Muscle of leg (tissue), 11 donors: ENCODE measurements around the gene CLEC3A. TPM values are rescaled to one million over a fixed set of nuclear protein-coding genes. Genes with fewer than 3 reads are reported as not detected.
"Not testable (repeated sequence)": the region's sequence is repeated elsewhere in the genome, so short reads cannot be mapped to it uniquely, and the experiment has no call there.

ENCODE experiments used
- DNase-seq: peaks from one replicate; pipeline ENCODE4 v3.0.0; 2013
- H3K27ac ChIP-seq: one replicate; pipeline ENCODE4 v1.5.1; 2013; ENCODE audit warnings: mild to moderate bottlenecking, low read length, control low read depth
- H3K27me3 ChIP-seq: one replicate; pipeline ENCODE4 v1.6.1; 2013; ENCODE audit warnings: low read length; ENCODE audit not compliant: control insufficient read depth, insufficient read depth
- H3K36me3 ChIP-seq: one replicate; pipeline ENCODE4 v1.6.1; 2013; ENCODE audit warnings: low read length; ENCODE audit not compliant: control insufficient read depth, insufficient read depth
- H3K4me1 ChIP-seq: one replicate; pipeline ENCODE4 v1.6.1; 2013; ENCODE audit warnings: low read length; ENCODE audit not compliant: control insufficient read depth, insufficient read depth
- H3K4me3 ChIP-seq: one replicate; pipeline ENCODE4 v1.5.1; 2013; ENCODE audit warnings: low read length, control low read depth
- H3K9me3 ChIP-seq: replicated peaks from 2 replicates; pipeline ENCODE4 v1.6.1; 2013; ENCODE audit warnings: low read depth, low read length; ENCODE audit not compliant: control insufficient read depth
- WGBS: methylation state at CpG from one replicate; pipeline ENCODE4 v1.1.5; 2013; ENCODE audit warnings: missing lambda C conversion rate; ENCODE audit not compliant: insufficient coverage; 5-methylcytosine and 5-hydroxymethylcytosine counted together
- polyA plus RNA-seq, 8 donors: library from polyadenylated mRNA; unstranded; fragments of 120-200 nt; gene quantifications; one replicate each; pipeline versions ENCODE4 v1.2.1 to v1.2.3, GENCODE V29; 2013; ENCODE audit warnings: inconsistent platforms in 1 of 8, low replicate concordance in 1 of 8; ENCODE audit not compliant: insufficient read length in 8 of 8, insufficient read depth in 1 of 8
- total RNA-seq: library from RNA; stranded (reverse); fragments of 120-200 nt; gene quantifications from one replicate; pipeline ENCODE4 v1.2.4, GENCODE V29; 2013

The CLEC3A gene
- total and polyA plus RNA-seq, 9 donors, result 0.10 TPM; not detected in 8

- WGBS, result no CpG with 5 or more reads among the region's 1 CpG
- no peaks in the 10 kb centered on the region for H3K27me3 ChIP-seq
- no peaks in the 10 kb centered on the region for H3K36me3 ChIP-seq
- no peaks in the 10 kb centered on the region for H3K4me1 ChIP-seq
- DNase-seq, result no peak
- no peak overlapping the region for H3K4me3 ChIP-seq
- no peak overlapping the region for H3K27ac ChIP-seq
- no peaks in the 10 kb centered on the region for H3K9me3 ChIP-seq
Observed at GRCh38 chr16:78025631-78026030, 3.3 kb downstream of the CLEC3A start.

- Histone ChIP-seq H3K4me1 (no peaks in the 10 kb centered on the region), H3K4me3 (no peak overlapping the region), H3K27ac (no peak overlapping the region), H3K9me3 (no peaks in the 10 kb centered on the region), H3K27me3 (no peaks in the 10 kb centered on the region), H3K36me3 (no peaks in the 10 kb centered on the region)
- DNase-seq, result no peak
- 100% methylated on average over 1 of the region's 3 CpGs for WGBS
Observed at GRCh38 chr16:78028018-78028417, 5.7 kb downstream of the CLEC3A start.

GRCh38 chr16:78034530-78034929 lies 12.2 kb downstream of the CLEC3A start:
- WGBS, result no CpG with 5 or more reads among the region's 2 CpGs
- H3K4me3 ChIP-seq, result no peak overlapping the region
- H3K27ac ChIP-seq, result no peak overlapping the region
- no peak for DNase-seq
- H3K9me3 ChIP-seq, result no peaks in the 10 kb centered on the region
- no peaks in the 10 kb centered on the region for H3K36me3 ChIP-seq
- H3K27me3 ChIP-seq, result no peaks in the 10 kb centered on the region
- no peaks in the 10 kb centered on the region for H3K4me1 ChIP-seq

GRCh38 chr16:78035012-78035411 lies 12.7 kb downstream of the CLEC3A start:
- Histone ChIP-seq H3K27ac (no peak overlapping the region), H3K4me1 (no peaks in the 10 kb centered on the region), H3K36me3 (no peaks in the 10 kb centered on the region), H3K9me3 (no peaks in the 10 kb centered on the region), H3K27me3 (no peaks in the 10 kb centered on the region), H3K4me3 (no peak overlapping the region)
- no CpG with 5 or more reads among the region's 2 CpGs for WGBS
- no peak for DNase-seq

GRCh38 chr16:78040396-78040795 lies 18.0 kb downstream of the CLEC3A start:
- no peak overlapping the region for H3K27ac ChIP-seq
- H3K9me3 ChIP-seq, result no peaks in the 10 kb centered on the region
- H3K36me3 ChIP-seq, result no peaks in the 10 kb centered on the region
- DNase-seq, result no peak
- H3K27me3 ChIP-seq, result no peaks in the 10 kb centered on the region
- H3K4me1 ChIP-seq, result no peaks in the 10 kb centered on the region
- H3K4me3 ChIP-seq, result no peak overlapping the region

- WGBS, result 10% methylated on average over 44 of the region's 45 CpGs
- peak; percentile 85 for DNase-seq
Observed at GRCh38 chr16:78045865-78046581, 23.7 kb downstream of the CLEC3A start.

GRCh38 chr16:78048319-78048718 lies 26.0 kb downstream of the CLEC3A start:
- 71% methylated on average over 15 of the region's 15 CpGs for WGBS
- peak; percentile 1 for DNase-seq
- Histone ChIP-seq H3K9me3 (no peaks in the 10 kb centered on the region), H3K36me3 (no peaks in the 10 kb centered on the region), H3K27ac (no peak overlapping the region), H3K27me3 (no peaks in the 10 kb centered on the region), H3K4me1 (peaks cover 2% of the 10 kb centered on the region), H3K4me3 (no peak overlapping the region)

More at GRCh38 chr16:78045865-78046581, 23.7 kb downstream of the CLEC3A start:
- Histone ChIP-seq H3K4me3 (no peak overlapping the region), H3K9me3 (no peaks in the 10 kb centered on the region), H3K36me3 (no peaks in the 10 kb centered on the region), H3K4me1 (peaks cover 2% of the 10 kb centered on the region), H3K27me3 (no peaks in the 10 kb centered on the region), H3K27ac (no peak overlapping the region)

- WGBS, result 86% methylated on average over 1 of the region's 2 CpGs
- Histone ChIP-seq H3K27ac (no peak overlapping the region), H3K9me3 (no peaks in the 10 kb centered on the region), H3K4me3 (no peak overlapping the region), H3K36me3 (no peaks in the 10 kb centered on the region), H3K4me1 (no peaks in the 10 kb centered on the region), H3K27me3 (no peaks in the 10 kb centered on the region)
- DNase-seq, result no peak
Observed at GRCh38 chr16:78050734-78051400, 28.5 kb downstream of the CLEC3A start.

GRCh38 chr16:78057803-78058564 lies 35.6 kb downstream of the CLEC3A start:
- no peak for DNase-seq
- no peaks in the 10 kb centered on the region for H3K9me3 ChIP-seq
- no peak overlapping the region for H3K4me3 ChIP-seq
- H3K4me1 ChIP-seq, result no peaks in the 10 kb centered on the region
- H3K36me3 ChIP-seq, result no peaks in the 10 kb centered on the region
- H3K27me3 ChIP-seq, result no peaks in the 10 kb centered on the region
- 91% methylated on average over 6 of the region's 9 CpGs for WGBS
- H3K27ac ChIP-seq, result no peak overlapping the region

- not testable (repeated sequence) for H3K27ac ChIP-seq, H3K27me3 ChIP-seq, H3K36me3 ChIP-seq, H3K4me1 ChIP-seq, H3K9me3 ChIP-seq, H3K4me3 ChIP-seq, DNase-seq
- WGBS, result 87% methylated on average over 20 of the region's 25 CpGs
Observed at GRCh38 chr16:78059806-78060205, 37.5 kb downstream of the CLEC3A start.
